Measurements from ENCODE around the gene LUC7L3.

GRCh38 chr17:50697663-50698272 is 21.6 kb upstream of the LUC7L3 start:
- no peak for TF ChIP-seq CTCF (IDR thresholded peaks at IDR 0.05; ENCODE audit: low read depth, low read length)
- TF ChIP-seq POLR2A (IDR thresholded peaks at IDR 0.05; ENCODE audit: extremely low read depth, insufficient read length): no peak
- no peak for TF ChIP-seq MAX (IDR thresholded peaks at IDR 0.05; ENCODE audit: low read depth, low read length)

Measured in NB4 (cell line).